Measurements from ENCODE around the gene MACROD2.
"Not testable (repeated sequence)": the region's sequence is repeated elsewhere in the genome, so short reads cannot be mapped to it uniquely, and the experiment has no call there.

MACROD2 gene

GRCh38 chr20:13995086-13995665, at the start of gene MACROD2:
MACROD2 (plus strand) TSS chr20:13995516.
- peak; percentile 97 to 98 for DNase-seq

- no peak for DNase-seq
These were observed 47.6 kb upstream of the MACROD2 start for GRCh38 chr20:13947719-13948118.

GRCh38 chr20:13953227-13953626, 42.1 kb upstream of the MACROD2 start:
- no peak for DNase-seq

- DNase-seq, result no peak
These were observed 35.2 kb upstream of the MACROD2 start for GRCh38 chr20:13960119-13960518.

GRCh38 chr20:13960525-13960924, 34.8 kb upstream of the MACROD2 start:
- no peak for DNase-seq

GRCh38 chr20:13984211-13984610, 11.1 kb upstream of the MACROD2 start:
- DNase-seq, result no peak

GRCh38 chr20:13990465-13990864, 4.9 kb upstream of the MACROD2 start, which contains the start of gene SEL1L2:
SEL1L2 (minus strand) TSS chr20:13990614; CDS start chr20:13990534, 80 bp downstream.
- peak in 1 of 2 experiments; percentile 17 for DNase-seq

- DNase-seq, result no peak
These were observed 4.0 kb upstream of the MACROD2 start for GRCh38 chr20:13991311-13991710.

GRCh38 chr20:13991955-13992354, 3.4 kb upstream of the MACROD2 start:
- DNase-seq, result not testable (repeated sequence)

- DNase-seq, result peak; percentile 57 to 78
These were observed 525 bp downstream of the MACROD2 start for GRCh38 chr20:13995841-13996240.

GRCh38 chr20:13996265-13996664, 949 bp downstream of the MACROD2 start:
- DNase-seq, result no peak

- no peak for DNase-seq
These were observed 5.6 kb downstream of the MACROD2 start for GRCh38 chr20:14000917-14001316.

- no peak for DNase-seq
These were observed 10.7 kb downstream of the MACROD2 start for GRCh38 chr20:14005996-14006395.

- no peak for DNase-seq
These were observed 13.9 kb downstream of the MACROD2 start for GRCh38 chr20:14009208-14009607.

- no peak for DNase-seq
These were observed 17.4 kb downstream of the MACROD2 start for GRCh38 chr20:14012671-14013070.

GRCh38 chr20:14030991-14031390, 35.7 kb downstream of the MACROD2 start:
- DNase-seq, result no peak

- DNase-seq, result no peak
These were observed 38.0 kb downstream of the MACROD2 start for GRCh38 chr20:14033310-14033709.

- no peak for DNase-seq
These were observed 41.3 kb downstream of the MACROD2 start for GRCh38 chr20:14036567-14036966.

- DNase-seq, result not testable (repeated sequence)
These were observed 49.5 kb downstream of the MACROD2 start for GRCh38 chr20:14044712-14045276.

GRCh38 chr20:14046534-14046933, 51.2 kb downstream of the MACROD2 start:
- DNase-seq, result no peak

GRCh38 chr20:14049111-14049510, 53.8 kb downstream of the MACROD2 start:
- no peak for DNase-seq

- DNase-seq, result no peak
These were observed 56.1 kb downstream of the MACROD2 start for GRCh38 chr20:14051454-14051853.

GRCh38 chr20:14055127-14055742, 59.9 kb downstream of the MACROD2 start:
- DNase-seq, result peak; percentile 62 to 73

GRCh38 chr20:14062171-14062570, 66.9 kb downstream of the MACROD2 start:
- DNase-seq, result no peak
